Trophoblast cell (in vitro differentiated cells and primary cell): ENCODE data around the gene CYP46A1.

Source experiments
- DNase-seq, 2 donors: peaks; one replicate each; pipeline ENCODE4 v3.0.0-alpha.2; 2016
- H2AFZ ChIP-seq: 2 replicates; pipeline ENCODE4 v1.6.1; 2013; ENCODE audit warnings: low read length, moderate library complexity, mild to moderate bottlenecking; ENCODE audit not compliant: insufficient read depth, poor library complexity
- H2AK5ac ChIP-seq: 2 replicates; pipeline ENCODE4 v1.6.1; 2013; ENCODE audit warnings: mild to moderate bottlenecking, low read length
- H2BK120ac ChIP-seq: 2 replicates; pipeline ENCODE4 v1.6.1; 2013; ENCODE audit warnings: low read length, mild to moderate bottlenecking, moderate library complexity; ENCODE audit not compliant: insufficient read depth, poor library complexity
- H2BK12ac ChIP-seq: 2 replicates; pipeline ENCODE4 v1.6.1; 2013; ENCODE audit warnings: mild to moderate bottlenecking, low read length, moderate library complexity
- H2BK5ac ChIP-seq: 2 replicates; pipeline ENCODE4 v1.6.1; 2013; ENCODE audit warnings: low read length, low read depth, moderate library complexity, mild to moderate bottlenecking; ENCODE audit not compliant: poor library complexity
- H3K14ac ChIP-seq: 2 replicates; pipeline ENCODE4 v1.6.1; 2013; ENCODE audit warnings: mild to moderate bottlenecking, low read length
- H3K18ac ChIP-seq: 2 replicates; pipeline ENCODE4 v1.6.1; 2013; ENCODE audit warnings: mild to moderate bottlenecking, low read length
- H3K23ac ChIP-seq: 2 replicates; pipeline ENCODE4 v1.6.1; 2013; ENCODE audit warnings: low read length
- H3K27ac ChIP-seq: 2 replicates; pipeline ENCODE4 v1.5.1; 2013; ENCODE audit warnings: low read depth, mild to moderate bottlenecking, inconsistent platforms, low read length, moderate library complexity
- H3K27me3 ChIP-seq: 2 replicates; pipeline ENCODE4 v1.6.1; 2013; ENCODE audit warnings: inconsistent platforms, mild to moderate bottlenecking, low read length, moderate library complexity; ENCODE audit not compliant: insufficient read depth
- H3K36me3 ChIP-seq, 2 experiments: 1 replicate in 1 of 2; 2 replicates in 1 of 2; pipeline ENCODE4 v1.6.1; 2013; ENCODE audit warnings: low read length in 2 of 2, mild to moderate bottlenecking in 2 of 2, moderate library complexity in 1 of 2; ENCODE audit not compliant: insufficient read depth in 2 of 2, control insufficient read depth in 1 of 2
- H3K4ac ChIP-seq: 2 replicates; pipeline ENCODE4 v1.6.1; 2013; ENCODE audit warnings: low read depth, mild to moderate bottlenecking, low read length, moderate library complexity
- H3K4me1 ChIP-seq, 2 experiments: 1 replicate in 1 of 2; 2 replicates in 1 of 2; pipeline ENCODE4 v1.6.1; 2013; ENCODE audit warnings: low read length in 2 of 2, mild to moderate bottlenecking in 2 of 2, moderate library complexity in 1 of 2; ENCODE audit not compliant: insufficient read depth in 2 of 2, control insufficient read depth in 1 of 2
- H3K4me2 ChIP-seq: 2 replicates; pipeline ENCODE4 v1.6.1; 2013; ENCODE audit warnings: inconsistent platforms, mild to moderate bottlenecking, low read length, moderate library complexity
- H3K4me3 ChIP-seq: 2 replicates; pipeline ENCODE4 v1.5.1; 2013; ENCODE audit warnings: mild to moderate bottlenecking, low read depth, low read length, inconsistent platforms
- H3K79me1 ChIP-seq: one replicate; pipeline ENCODE4 v1.6.1; 2013; ENCODE audit warnings: low read length
- H3K79me2 ChIP-seq: 2 replicates; pipeline ENCODE4 v1.6.1; 2013; ENCODE audit warnings: low read length, mild to moderate bottlenecking; ENCODE audit not compliant: control insufficient read depth, insufficient read depth, poor library complexity
- H3K9ac ChIP-seq: 2 replicates; pipeline ENCODE4 v1.6.1; 2013; ENCODE audit warnings: mild to moderate bottlenecking, low read length
- H3K9me3 ChIP-seq: 2 replicates; pipeline ENCODE4 v1.6.1; 2013; ENCODE audit warnings: low read depth, mild to moderate bottlenecking, control low read depth, inconsistent platforms, low read length; ENCODE audit not compliant: insufficient read depth
- H4K12ac ChIP-seq: 2 replicates; pipeline ENCODE4 v1.6.1; 2013; ENCODE audit warnings: low read depth, mild to moderate bottlenecking, low read length, moderate library complexity
- H4K8ac ChIP-seq: 2 replicates; pipeline ENCODE4 v1.6.1; 2013; ENCODE audit warnings: low read depth, mild to moderate bottlenecking, low read length, moderate library complexity
- H4K91ac ChIP-seq: one replicate; pipeline ENCODE4 v1.6.1; 2013; ENCODE audit warnings: low read depth, mild to moderate bottlenecking, low read length, moderate library complexity
- WGBS: extraction: QIAGEN DNeasy Blood & Tissue Kit; methylation state at CpG from one replicate; pipeline ENCODE4 v1.1.7; 2013; ENCODE audit warnings: missing lambda C conversion rate; ENCODE audit not compliant: insufficient read length, insufficient coverage; ENCODE audit errors: extremely low coverage; 5-methylcytosine and 5-hydroxymethylcytosine counted together

Gene CYP46A1

DNA sequence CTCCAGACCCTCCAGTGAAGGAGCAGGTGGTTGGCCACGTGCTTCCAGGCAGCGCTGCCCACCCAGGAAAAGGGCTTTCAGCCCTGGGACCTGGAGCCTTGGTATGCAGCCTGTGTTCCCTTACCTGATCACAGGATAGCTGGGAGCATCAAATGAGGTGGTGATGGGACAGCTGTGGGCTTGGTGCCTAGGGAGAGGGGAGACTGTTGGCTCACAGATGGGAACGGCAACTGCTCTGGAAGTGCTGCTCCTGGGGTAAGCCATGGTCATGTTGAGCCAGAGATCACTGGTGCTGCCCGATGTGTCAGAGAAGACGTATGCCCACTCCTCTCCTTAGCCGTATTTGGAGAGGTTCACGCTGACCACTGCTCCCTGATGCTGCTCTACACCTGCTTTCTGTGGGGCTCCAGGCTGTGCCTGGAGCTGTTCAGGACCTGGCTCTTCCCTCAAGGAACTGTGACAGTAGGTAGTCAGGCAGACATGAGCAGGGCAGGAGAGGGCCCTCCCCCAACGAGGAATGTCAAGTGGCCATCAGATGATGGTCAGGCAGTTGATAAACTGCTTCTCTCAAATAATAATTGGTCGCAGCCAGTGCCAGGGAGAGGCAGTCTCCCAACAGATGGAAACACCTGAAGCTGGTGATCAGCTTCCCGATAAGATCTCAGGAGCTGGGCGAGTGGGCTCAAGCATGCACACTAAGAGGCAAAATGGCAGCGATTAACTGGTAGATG, 2.8 kb upstream of the CYP46A1 start:
- Histone ChIP-seq H3K4ac (no peak overlapping the region), H3K4me2 (no peak overlapping the region), H2BK5ac (no peak overlapping the region), H3K23ac (no peak overlapping the region), H3K4me1 (peaks cover 6 to 14% of the 10 kb centered on the region in 2 experiments), H3K27me3 (no peaks in the 10 kb centered on the region), H3K18ac (no peak overlapping the region), H3K4me3 (no peak overlapping the region), H2AFZ (no peak overlapping the region), H3K36me3 (no peaks in the 10 kb centered on the region), H4K91ac (no peak overlapping the region), H3K9me3 (peaks cover 17% of the 10 kb centered on the region), H4K8ac (no peak overlapping the region), H2AK5ac (no peak overlapping the region), H4K12ac (no peak overlapping the region), H3K79me2 (no peaks in the 10 kb centered on the region), H2BK120ac (no peak overlapping the region), H3K79me1 (peaks cover 3% of the 10 kb centered on the region), H3K27ac (no peak overlapping the region), H2BK12ac (no peak overlapping the region), H3K14ac (no peak overlapping the region), H3K9ac (no peak overlapping the region)
- DNase-seq: peak in 1 of 2 donors; percentile 31
- WGBS: no CpG with 5 or more reads among the region's 12 CpGs

DNA sequence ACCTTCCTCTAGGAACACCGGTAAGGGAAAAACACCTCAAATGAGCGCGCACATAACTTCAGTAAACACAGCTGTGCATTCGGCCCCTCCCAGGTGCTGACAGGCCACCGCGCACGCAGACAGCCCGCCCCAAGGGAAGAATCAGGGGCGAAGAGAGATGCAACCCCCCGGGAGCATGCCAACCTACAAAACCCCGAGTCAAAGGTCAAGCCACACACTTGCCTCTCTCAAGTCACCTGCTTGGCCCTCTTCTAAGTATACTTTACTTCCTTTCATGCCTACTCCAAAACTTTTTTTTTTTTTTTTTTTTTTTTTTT, 2.3 kb upstream of the CYP46A1 start:
- H3K18ac ChIP-seq: no peak overlapping the region
- no peak overlapping the region for H3K23ac ChIP-seq
- no peak overlapping the region for H3K4ac ChIP-seq
- H3K4me3 ChIP-seq: no peak overlapping the region
- no peak overlapping the region for H2BK120ac ChIP-seq
- no peak overlapping the region for H2BK5ac ChIP-seq
- no peak overlapping the region for H4K8ac ChIP-seq
- no peak overlapping the region for H3K14ac ChIP-seq
- no peak overlapping the region for H4K91ac ChIP-seq
- no CpG with 5 or more reads among the region's 11 CpGs for WGBS
- peak in 1 of 2 donors; percentile 67 for DNase-seq
- H3K4me1 ChIP-seq: peaks cover 6 to 14% of the 10 kb centered on the region in 2 experiments
- no peak overlapping the region for H2BK12ac ChIP-seq
- peaks cover 17% of the 10 kb centered on the region for H3K9me3 ChIP-seq
- no peak overlapping the region for H3K27ac ChIP-seq
- H3K27me3 ChIP-seq: no peaks in the 10 kb centered on the region
- H2AFZ ChIP-seq: no peak overlapping the region
- H3K9ac ChIP-seq: no peak overlapping the region
- no peaks in the 10 kb centered on the region for H3K36me3 ChIP-seq
- no peaks in the 10 kb centered on the region for H3K79me2 ChIP-seq
- no peak overlapping the region for H3K4me2 ChIP-seq
- peaks cover 3% of the 10 kb centered on the region for H3K79me1 ChIP-seq
- no peak overlapping the region for H2AK5ac ChIP-seq
- no peak overlapping the region for H4K12ac ChIP-seq

DNA sequence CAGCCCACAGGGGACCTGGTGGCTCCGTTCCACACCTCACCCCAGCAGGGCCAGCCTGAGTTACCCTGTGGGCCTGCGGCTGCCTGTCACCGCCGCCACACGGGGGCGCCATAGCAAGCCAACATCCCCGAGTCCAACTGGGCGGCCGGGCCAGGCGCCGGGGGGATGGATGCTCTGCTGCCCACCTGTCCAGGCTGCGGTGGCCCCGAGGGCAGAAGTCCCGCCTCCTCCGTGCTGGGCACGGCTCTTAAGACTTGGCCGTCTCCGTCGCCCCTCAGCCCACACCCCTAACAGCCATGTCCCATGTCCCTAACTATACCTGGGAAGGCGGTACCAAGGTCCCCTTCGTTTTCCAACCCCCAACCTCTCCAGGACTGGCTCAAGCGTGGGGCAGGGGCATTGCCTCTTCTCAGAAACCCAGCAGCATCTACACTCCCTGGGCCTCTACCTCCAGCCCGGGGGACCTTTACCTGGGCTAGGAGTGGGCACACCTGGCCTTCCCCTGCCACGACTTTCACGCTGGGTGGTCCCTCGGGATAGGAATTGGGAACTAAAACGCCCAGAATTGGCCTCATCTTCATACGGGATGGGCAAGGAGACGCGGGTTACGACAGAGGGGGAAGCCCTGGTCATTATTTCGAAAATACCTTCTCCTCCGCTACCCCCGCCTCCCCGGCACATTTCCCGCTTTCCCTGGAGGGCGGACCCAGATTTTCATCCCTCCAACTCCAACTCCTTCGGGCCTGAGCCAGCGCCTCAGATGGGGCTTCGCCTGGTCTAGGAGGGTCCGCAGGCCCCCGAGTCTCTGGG, 1.1 kb upstream of the CYP46A1 start:
- peak overlapping the region; percentile 35 for H2BK5ac ChIP-seq
- peak overlapping the region; percentile 95 for H3K4me2 ChIP-seq
- peaks cover 3% of the 10 kb centered on the region for H3K79me1 ChIP-seq
- peaks cover 8% of the 10 kb centered on the region for H3K9me3 ChIP-seq
- H2BK120ac ChIP-seq: peak overlapping the region; percentile 62
- no peak overlapping the region for H3K4ac ChIP-seq
- peak overlapping the region; percentile 78 for H3K4me3 ChIP-seq
- H3K4me1 ChIP-seq: peaks cover 6 to 17% of the 10 kb centered on the region in 2 experiments
- H3K18ac ChIP-seq: peak overlapping the region; percentile 41
- peak overlapping the region; percentile 81 for H4K91ac ChIP-seq
- no peaks in the 10 kb centered on the region for H3K79me2 ChIP-seq
- peak overlapping the region; percentile 93 for H2AFZ ChIP-seq
- no peaks in the 10 kb centered on the region for H3K27me3 ChIP-seq
- no peak overlapping the region for H3K27ac ChIP-seq
- H2AK5ac ChIP-seq: no peak overlapping the region
- H4K12ac ChIP-seq: peak overlapping the region; percentile 89
- H3K9ac ChIP-seq: peak overlapping the region; percentile 66
- no peak overlapping the region for H2BK12ac ChIP-seq
- DNase-seq: peak; percentile 72 to 88
- H3K36me3 ChIP-seq: no peaks in the 10 kb centered on the region
- no peak overlapping the region for H3K23ac ChIP-seq
- H4K8ac ChIP-seq: peak overlapping the region; percentile 94
- H3K14ac ChIP-seq: peak overlapping the region; percentile 74
- no CpG with 5 or more reads among the region's 42 CpGs for whole genome bisulfite sequencing

DNA sequence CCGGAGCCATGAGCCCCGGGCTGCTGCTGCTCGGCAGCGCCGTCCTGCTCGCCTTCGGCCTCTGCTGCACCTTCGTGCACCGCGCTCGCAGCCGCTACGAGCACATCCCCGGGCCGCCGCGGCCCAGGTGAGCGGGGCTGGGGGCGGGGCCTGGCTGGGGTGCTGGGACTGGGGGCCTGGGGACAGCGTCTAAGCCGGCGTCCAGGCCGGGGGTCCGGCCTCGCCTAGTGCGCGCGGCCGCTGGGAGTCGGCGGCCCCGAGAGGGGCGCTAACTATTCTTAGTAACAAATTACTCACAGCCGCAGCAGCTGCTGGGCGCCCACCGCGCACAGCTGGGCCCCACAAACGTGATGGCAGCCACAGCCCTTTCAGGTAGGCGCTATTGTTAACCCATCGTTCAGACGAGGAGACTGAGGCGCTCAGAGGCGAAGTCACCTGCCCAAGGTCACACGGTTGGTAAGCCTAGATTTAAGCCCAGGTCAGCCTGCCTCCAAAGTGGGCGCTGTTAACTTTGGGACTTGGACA, 374 bp downstream of the CYP46A1 start:
- no peak overlapping the region for H3K18ac ChIP-seq
- no peak for DNase-seq
- peaks cover 3% of the 10 kb centered on the region for H3K79me1 ChIP-seq
- H4K8ac ChIP-seq: no peak overlapping the region
- peak overlapping the region; percentile 96 for H3K4me2 ChIP-seq
- no peak overlapping the region for H3K4ac ChIP-seq
- peaks cover 6 to 17% of the 10 kb centered on the region in 2 experiments for H3K4me1 ChIP-seq
- no peaks in the 10 kb centered on the region for H3K27me3 ChIP-seq
- H3K27ac ChIP-seq: no peak overlapping the region
- peak overlapping the region; percentile 8 for H3K9ac ChIP-seq
- peak overlapping the region; percentile 92 for H3K4me3 ChIP-seq
- no peaks in the 10 kb centered on the region for H3K36me3 ChIP-seq
- no peaks in the 10 kb centered on the region for H3K79me2 ChIP-seq
- H3K14ac ChIP-seq: no peak overlapping the region
- no peak overlapping the region for H2BK5ac ChIP-seq
- H2BK120ac ChIP-seq: no peak overlapping the region
- no peaks in the 10 kb centered on the region for H3K9me3 ChIP-seq
- H2AK5ac ChIP-seq: no peak overlapping the region
- no peak overlapping the region for H4K91ac ChIP-seq
- no peak overlapping the region for H3K23ac ChIP-seq
- H2AFZ ChIP-seq: peak overlapping the region; percentile 85
- H4K12ac ChIP-seq: no peak overlapping the region
- WGBS: no CpG with 5 or more reads among the region's 45 CpGs
- H2BK12ac ChIP-seq: no peak overlapping the region
